Measurements from ENCODE around the gene CUZD1.

Gene CUZD1

GRCh38 chr10:122853665-122854313 is 8.1 kb upstream of the CUZD1 start:
- TF ChIP-seq GLIS3 (CRISPR knock-in tag; IDR thresholded peaks at IDR 0.05) (no peak), ZNF565 (CRISPR knock-in tag; conservative IDR thresholded peaks at IDR 0.05; ENCODE audit: low read depth) (no peak), CSRNP3 (CRISPR knock-in tag; IDR thresholded peaks at IDR 0.05) (no peak), ZFP3 (CRISPR knock-in tag; IDR thresholded peaks at IDR 0.05) (no peak), CSDC2 (CRISPR knock-in tag; IDR thresholded peaks at IDR 0.05) (no peak), ESRRG (CRISPR knock-in tag; IDR thresholded peaks at IDR 0.05) (no peak), ISL1 (CRISPR knock-in tag; IDR thresholded peaks at IDR 0.05) (no peak), ZC3H10 (CRISPR knock-in tag; IDR thresholded peaks at IDR 0.05) (no peak), TSHZ2 (CRISPR knock-in tag; IDR thresholded peaks at IDR 0.05) (no peak), POU6F1 (CRISPR knock-in tag; IDR thresholded peaks at IDR 0.05; ENCODE audit: borderline replicate concordance, low read depth) (no peak), BACH2 (CRISPR knock-in tag; IDR thresholded peaks at IDR 0.05; ENCODE audit: borderline replicate concordance) (no peak), TOX (CRISPR knock-in tag; IDR thresholded peaks at IDR 0.05; ENCODE audit: borderline replicate concordance) (no peak)
- TF ChIP-seq, protein P1, sequence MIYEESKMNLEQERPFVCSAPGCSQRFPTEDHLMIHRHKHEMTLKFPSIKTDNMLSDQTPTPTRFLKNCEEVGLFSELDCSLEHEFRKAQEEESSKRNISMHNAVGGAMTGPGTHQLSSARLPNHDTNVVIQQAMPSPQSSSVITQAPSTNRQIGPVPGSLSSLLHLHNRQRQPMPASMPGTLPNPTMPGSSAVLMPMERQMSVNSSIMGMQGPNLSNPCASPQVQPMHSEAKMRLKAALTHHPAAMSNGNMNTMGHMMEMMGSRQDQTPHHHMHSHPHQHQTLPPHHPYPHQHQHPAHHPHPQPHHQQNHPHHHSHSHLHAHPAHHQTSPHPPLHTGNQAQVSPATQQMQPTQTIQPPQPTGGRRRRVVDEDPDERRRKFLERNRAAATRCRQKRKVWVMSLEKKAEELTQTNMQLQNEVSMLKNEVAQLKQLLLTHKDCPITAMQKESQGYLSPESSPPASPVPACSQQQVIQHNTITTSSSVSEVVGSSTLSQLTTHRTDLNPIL (CRISPR knock-in tag; IDR thresholded peaks at IDR 0.05; ENCODE audit: low read depth) = no peak
- ATAC-seq = peak; percentile 54

DNA sequence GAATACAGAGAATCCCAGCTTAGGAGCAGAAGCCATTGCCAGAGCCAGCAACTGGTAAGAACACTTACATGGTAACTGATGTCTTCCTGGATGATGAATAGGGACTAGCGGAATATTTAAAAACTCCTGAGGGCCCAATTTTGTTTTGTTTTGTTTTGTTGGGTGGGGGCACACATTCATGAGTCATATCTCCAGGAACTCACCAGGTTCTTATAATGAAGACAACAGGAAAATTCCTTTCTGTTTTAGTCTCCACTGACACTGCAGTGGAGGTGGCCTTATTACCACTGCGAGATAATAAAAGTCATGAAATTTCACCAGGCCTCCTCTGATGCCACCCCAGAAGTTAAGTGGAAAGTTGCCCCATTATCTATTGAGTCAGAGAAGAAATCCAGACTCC is 6.6 kb upstream of the CUZD1 start:
- no peak for ATAC-seq
- TF ChIP-seq ISL1 (CRISPR knock-in tag; IDR thresholded peaks at IDR 0.05) (no peak), ARNTL (CRISPR knock-in tag; IDR thresholded peaks at IDR 0.05; ENCODE audit: borderline replicate concordance, low read depth) (no peak), CSDC2 (CRISPR knock-in tag; IDR thresholded peaks at IDR 0.05) (no peak), ZFP30 (CRISPR knock-in tag; IDR thresholded peaks at IDR 0.05) (no peak), GLIS3 (CRISPR knock-in tag; IDR thresholded peaks at IDR 0.05) (no peak), ESRRG (CRISPR knock-in tag; IDR thresholded peaks at IDR 0.05) (no peak), PPARA (CRISPR knock-in tag; IDR thresholded peaks at IDR 0.05; ENCODE audit: borderline replicate concordance) (no peak), ZNF70 (CRISPR knock-in tag; IDR thresholded peaks at IDR 0.05) (no peak), POU6F1 (CRISPR knock-in tag; IDR thresholded peaks at IDR 0.05; ENCODE audit: borderline replicate concordance, low read depth) (no peak)

GRCh38 chr10:122850705-122851640 is 5.3 kb upstream of the CUZD1 start:
- TF ChIP-seq ESRRG (CRISPR knock-in tag; IDR thresholded peaks at IDR 0.05) (no peak), RARB (CRISPR knock-in tag; IDR thresholded peaks at IDR 0.05) (no peak), ZC3H10 (CRISPR knock-in tag; IDR thresholded peaks at IDR 0.05) (no peak), ISL1 (CRISPR knock-in tag; IDR thresholded peaks at IDR 0.05) (peak; percentile 29; the same call in 1 of the 2 replicates)
- no peak for ATAC-seq
